GM12878 (cell line): ENCODE results near the gene NBR1. TPM values are rescaled to one million over a fixed set of nuclear protein-coding genes. Genes with fewer than 3 reads are reported as not detected.

Experiments used
- ATF7 ChIP-seq: fragments of 450-650 bp; IDR thresholded peaks from 2 replicates; pipeline ENCODE4 v1.6.1; 2016; ENCODE audit warnings: low read depth, mild to moderate bottlenecking
- BHLHE40 ChIP-seq, 2 experiments: fragments of 450-650 bp in 1 of 2; IDR thresholded peaks; 2 replicates each; pipeline ENCODE4 v1.6.1; 2011 to 2017; ENCODE audit warnings: low read depth in 2 of 2, borderline replicate concordance in 1 of 2, improper control_type of control experiment in 1 of 2, low read length in 1 of 2, mild to moderate bottlenecking in 1 of 2
- CBFB ChIP-seq: IDR thresholded peaks from 2 replicates; pipeline ENCODE4 v1.6.1; 2016; ENCODE audit warnings: antibody characterized with exemption, low read depth
- CHD1 ChIP-seq: IDR thresholded peaks from 2 replicates; pipeline ENCODE4 v1.6.1; 2012; ENCODE audit warnings: low read depth, low read length, improper control_type of control experiment
- EP300 ChIP-seq, 2 experiments: fragments of 150-350 bp in 1 of 2; IDR thresholded peaks; 2 replicates each; pipeline ENCODE4 v1.6.1; 2011 to 2012; ENCODE audit warnings: low read depth in 2 of 2, low read length in 2 of 2, borderline replicate concordance in 1 of 2, improper control_type of control experiment in 1 of 2, inconsistent platforms in 1 of 2; ENCODE audit not compliant: control insufficient read depth in 1 of 2
- JUND ChIP-seq: IDR thresholded peaks from 2 replicates; pipeline ENCODE4 v1.6.1; 2012; ENCODE audit warnings: low read depth, mild to moderate bottlenecking, low read length, improper control_type of control experiment, moderate library complexity
- KAT2A ChIP-seq: conservative IDR thresholded peaks from 2 replicates; pipeline ENCODE4 v1.6.1; 2011; ENCODE audit warnings: low read depth, low read length; ENCODE audit not compliant: control insufficient read depth
- MTA2 ChIP-seq: fragments of 450-650 bp; IDR thresholded peaks from 2 replicates; pipeline ENCODE4 v1.6.1; 2016; ENCODE audit warnings: low read depth, mild to moderate bottlenecking, moderate library complexity
- NFYA ChIP-seq: IDR thresholded peaks from 2 replicates; pipeline ENCODE4 v1.6.1; 2011; ENCODE audit warnings: low read depth, mild to moderate bottlenecking, low read length, improper control_type of control experiment, borderline replicate concordance
- NRF1 ChIP-seq: conservative IDR thresholded peaks from 2 replicates; pipeline ENCODE4 v1.6.1; 2011; ENCODE audit warnings: mild to moderate bottlenecking, low read depth, low read length, improper control_type of control experiment
- PAX5 ChIP-seq: IDR thresholded peaks from 2 replicates; pipeline ENCODE4 v1.6.1; 2011; ENCODE audit warnings: low read depth, low read length, borderline replicate concordance
- RAD51 ChIP-seq: fragments of 450-650 bp; IDR thresholded peaks from 2 replicates; pipeline ENCODE4 v1.6.1; 2016; ENCODE audit warnings: moderate library complexity, mild to moderate bottlenecking, inconsistent platforms
- SIN3A ChIP-seq: IDR thresholded peaks from 2 replicates; pipeline ENCODE4 v1.6.1; 2012; ENCODE audit warnings: low read depth, low read length, improper control_type of control experiment
- SP1 ChIP-seq: IDR thresholded peaks from one replicate; pipeline ENCODE4 v1.6.1; 2011; ENCODE audit warnings: low read depth, low read length
- STAT1 ChIP-seq: fragments of 450-650 bp; conservative IDR thresholded peaks from 2 replicates; pipeline ENCODE4 v1.6.1; 2014; ENCODE audit warnings: antibody characterized with exemption, mild to moderate bottlenecking
- WRNIP1 ChIP-seq: IDR thresholded peaks from 2 replicates; pipeline ENCODE4 v1.6.1; 2011; ENCODE audit warnings: low read depth, low read length, improper control_type of control experiment, borderline replicate concordance
- ZNF207 ChIP-seq: fragments of 450-650 bp; IDR thresholded peaks from 2 replicates; pipeline ENCODE4 v1.6.1; 2014; ENCODE audit warnings: antibody characterized with exemption, mild to moderate bottlenecking, borderline replicate concordance
- ZSCAN29 ChIP-seq: fragments of 450-650 bp; IDR thresholded peaks from 2 replicates; pipeline ENCODE4 v1.6.1; 2017; ENCODE audit warnings: mild to moderate bottlenecking, moderate library complexity
- polyA plus RNA-seq, 11 experiments: library from polyadenylated mRNA; depleted of rRNA in 4 of 11; unstranded in 6 of 11; stranded (reverse) in 5 of 11; fragments of >200 nt; fragmentation: Nextera tagmentation in 4 of 11; fragmentation: Illumina TruSeq in 1 of 11; extraction: Ambion mirVana in 4 of 11; extraction: Trizol in 1 of 11; gene quantifications; 1 replicate in 1 of 11; 2 replicates in 10 of 11; pipeline versions ENCODE4 v1.2.1 to v1.2.3, GENCODE V29; 2011 to 2016; ENCODE audit warnings: inconsistent platforms in 2 of 11, missing spikeins in 2 of 11, low read depth in 1 of 11
- total RNA-seq, 4 experiments: library from RNA; depleted of rRNA in 3 of 4; stranded (reverse); fragments of >200 nt in 3 of 4; fragmentation: Illumina TruSeq in 1 of 4; extraction: Trizol in 1 of 4; gene quantifications; 2 replicates each; pipeline versions ENCODE4 v1.2.1 to v1.2.3, GENCODE V29; 2013 to 2021
- TF ChIP-seq, protein P1 (sequence below): fragments of 450-650 bp; formaldehyde crosslinking; IDR thresholded peaks from 2 replicates; pipeline ENCODE4 v1.4.0; 2020; ENCODE audit warnings: mild to moderate bottlenecking, moderate library complexity
- TF ChIP-seq, protein P2 (sequence below): fragments of 450-650 bp; IDR thresholded peaks from 2 replicates; pipeline ENCODE4 v1.6.1; 2017; ENCODE audit warnings: low read depth, mild to moderate bottlenecking, moderate library complexity
- TF ChIP-seq, protein P3 (sequence below): fragments of 450-650 bp; formaldehyde crosslinking; IDR thresholded peaks from 2 replicates; pipeline ENCODE4 v1.4.0; 2022; ENCODE audit warnings: mild to moderate bottlenecking, moderate library complexity

The NBR1 gene
- total and polyA plus RNA-seq, 10 of the 15 experiments (the other 5 are each of a cell fraction or from before 2014, with no cell fraction given), result 3.5 to 55.2 (median 28.2) TPM

DNA sequence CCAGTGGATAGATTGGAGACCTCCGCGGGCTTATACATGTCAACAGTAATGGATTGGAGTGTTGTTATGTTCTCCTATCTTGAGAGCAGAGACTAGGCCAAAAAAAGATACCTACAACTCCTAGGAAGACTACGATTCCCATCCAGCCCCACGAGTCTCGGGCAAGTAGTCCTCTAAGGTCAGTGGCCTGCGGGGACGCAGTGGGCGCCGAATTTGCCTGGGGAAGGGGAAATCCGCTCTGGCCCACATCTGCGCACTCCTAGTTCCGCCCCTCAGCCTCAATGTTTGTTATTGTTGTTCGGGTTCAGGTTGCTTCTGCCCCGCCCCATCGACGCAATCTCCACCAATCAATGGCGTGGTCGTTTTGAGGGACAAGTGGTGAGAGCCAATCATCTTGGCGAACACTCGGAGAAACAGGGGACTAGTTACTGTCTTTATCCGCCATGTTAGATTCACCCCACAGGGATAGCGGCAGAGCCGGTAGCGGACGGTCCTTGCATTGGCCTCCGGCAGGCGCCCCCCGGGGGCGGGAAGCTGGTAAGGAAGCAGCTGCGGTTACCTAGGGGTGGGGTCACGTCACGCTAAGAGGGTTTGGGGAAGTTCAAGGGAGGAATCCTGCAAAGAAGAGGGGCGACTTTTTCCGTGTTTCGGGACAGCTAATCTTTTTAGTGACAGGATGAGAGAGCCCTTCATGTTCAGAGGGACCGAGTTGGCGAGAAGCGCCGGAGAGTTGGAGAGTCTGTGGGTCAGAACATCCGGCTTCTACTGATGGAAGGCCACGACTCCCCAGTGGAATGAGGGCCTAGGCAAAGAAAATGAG is at the start of gene NBR1 (continued):
- TF ChIP-seq MTA2 (peak; percentile 33; the same call in 1 of the 2 replicates), SIN3A (peak; percentile 51; the same call in 1 of the 2 replicates), BHLHE40 (IDR thresholded peaks at IDR 0.05; ENCODE audit: borderline replicate concordance in 1 of 2, low read depth in 2 of 2, low read length in 1 of 2) (peak; percentile 24 to 26; a peak in 1 of 4 replicates), ATF7 (no peak; the same call in 1 of the 2 replicates), PAX5 (no peak; the same call in 1 of the 2 replicates), STAT1 (no peak), WRNIP1 (0 out of 2 replicates have a peak, but pooled peaks have one; percentile 48), KAT2A (no peak), NRF1 (peak; percentile 37; the same call in 1 of the 2 replicates), CBFB (peak; percentile 73; the same call in 1 of the 2 replicates), JUND (no peak), EP300 (IDR thresholded peaks at IDR 0.05; ENCODE audit: borderline replicate concordance in 1 of 2, control insufficient read depth in 1 of 2, low read depth in 2 of 2, low read length in 2 of 2) (no peak), ZNF207 (no peak), RAD51 (no peak), SP1 (peak; percentile 97), NFYA (peak; percentile 17; the same call in 1 of the 2 replicates), ZSCAN29 (no peak), CHD1 (no peak)
- TF ChIP-seq, protein P1, sequence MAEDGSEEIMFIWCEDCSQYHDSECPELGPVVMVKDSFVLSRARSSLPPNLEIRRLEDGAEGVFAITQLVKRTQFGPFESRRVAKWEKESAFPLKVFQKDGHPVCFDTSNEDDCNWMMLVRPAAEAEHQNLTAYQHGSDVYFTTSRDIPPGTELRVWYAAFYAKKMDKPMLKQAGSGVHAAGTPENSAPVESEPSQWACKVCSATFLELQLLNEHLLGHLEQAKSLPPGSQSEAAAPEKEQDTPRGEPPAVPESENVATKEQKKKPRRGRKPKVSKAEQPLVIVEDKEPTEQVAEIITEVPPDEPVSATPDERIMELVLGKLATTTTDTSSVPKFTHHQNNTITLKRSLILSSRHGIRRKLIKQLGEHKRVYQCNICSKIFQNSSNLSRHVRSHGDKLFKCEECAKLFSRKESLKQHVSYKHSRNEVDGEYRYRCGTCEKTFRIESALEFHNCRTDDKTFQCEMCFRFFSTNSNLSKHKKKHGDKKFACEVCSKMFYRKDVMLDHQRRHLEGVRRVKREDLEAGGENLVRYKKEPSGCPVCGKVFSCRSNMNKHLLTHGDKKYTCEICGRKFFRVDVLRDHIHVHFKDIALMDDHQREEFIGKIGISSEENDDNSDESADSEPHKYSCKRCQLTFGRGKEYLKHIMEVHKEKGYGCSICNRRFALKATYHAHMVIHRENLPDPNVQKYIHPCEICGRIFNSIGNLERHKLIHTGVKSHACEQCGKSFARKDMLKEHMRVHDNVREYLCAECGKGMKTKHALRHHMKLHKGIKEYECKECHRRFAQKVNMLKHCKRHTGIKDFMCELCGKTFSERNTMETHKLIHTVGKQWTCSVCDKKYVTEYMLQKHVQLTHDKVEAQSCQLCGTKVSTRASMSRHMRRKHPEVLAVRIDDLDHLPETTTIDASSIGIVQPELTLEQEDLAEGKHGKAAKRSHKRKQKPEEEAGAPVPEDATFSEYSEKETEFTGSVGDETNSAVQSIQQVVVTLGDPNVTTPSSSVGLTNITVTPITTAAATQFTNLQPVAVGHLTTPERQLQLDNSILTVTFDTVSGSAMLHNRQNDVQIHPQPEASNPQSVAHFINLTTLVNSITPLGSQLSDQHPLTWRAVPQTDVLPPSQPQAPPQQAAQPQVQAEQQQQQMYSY, result no peak
- TF ChIP-seq, protein P2, sequence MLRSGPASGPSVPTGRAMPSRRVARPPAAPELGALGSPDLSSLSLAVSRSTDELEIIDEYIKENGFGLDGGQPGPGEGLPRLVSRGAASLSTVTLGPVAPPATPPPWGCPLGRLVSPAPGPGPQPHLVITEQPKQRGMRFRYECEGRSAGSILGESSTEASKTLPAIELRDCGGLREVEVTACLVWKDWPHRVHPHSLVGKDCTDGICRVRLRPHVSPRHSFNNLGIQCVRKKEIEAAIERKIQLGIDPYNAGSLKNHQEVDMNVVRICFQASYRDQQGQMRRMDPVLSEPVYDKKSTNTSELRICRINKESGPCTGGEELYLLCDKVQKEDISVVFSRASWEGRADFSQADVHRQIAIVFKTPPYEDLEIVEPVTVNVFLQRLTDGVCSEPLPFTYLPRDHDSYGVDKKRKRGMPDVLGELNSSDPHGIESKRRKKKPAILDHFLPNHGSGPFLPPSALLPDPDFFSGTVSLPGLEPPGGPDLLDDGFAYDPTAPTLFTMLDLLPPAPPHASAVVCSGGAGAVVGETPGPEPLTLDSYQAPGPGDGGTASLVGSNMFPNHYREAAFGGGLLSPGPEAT, result peak; percentile 51
- TF ChIP-seq, protein P3, sequence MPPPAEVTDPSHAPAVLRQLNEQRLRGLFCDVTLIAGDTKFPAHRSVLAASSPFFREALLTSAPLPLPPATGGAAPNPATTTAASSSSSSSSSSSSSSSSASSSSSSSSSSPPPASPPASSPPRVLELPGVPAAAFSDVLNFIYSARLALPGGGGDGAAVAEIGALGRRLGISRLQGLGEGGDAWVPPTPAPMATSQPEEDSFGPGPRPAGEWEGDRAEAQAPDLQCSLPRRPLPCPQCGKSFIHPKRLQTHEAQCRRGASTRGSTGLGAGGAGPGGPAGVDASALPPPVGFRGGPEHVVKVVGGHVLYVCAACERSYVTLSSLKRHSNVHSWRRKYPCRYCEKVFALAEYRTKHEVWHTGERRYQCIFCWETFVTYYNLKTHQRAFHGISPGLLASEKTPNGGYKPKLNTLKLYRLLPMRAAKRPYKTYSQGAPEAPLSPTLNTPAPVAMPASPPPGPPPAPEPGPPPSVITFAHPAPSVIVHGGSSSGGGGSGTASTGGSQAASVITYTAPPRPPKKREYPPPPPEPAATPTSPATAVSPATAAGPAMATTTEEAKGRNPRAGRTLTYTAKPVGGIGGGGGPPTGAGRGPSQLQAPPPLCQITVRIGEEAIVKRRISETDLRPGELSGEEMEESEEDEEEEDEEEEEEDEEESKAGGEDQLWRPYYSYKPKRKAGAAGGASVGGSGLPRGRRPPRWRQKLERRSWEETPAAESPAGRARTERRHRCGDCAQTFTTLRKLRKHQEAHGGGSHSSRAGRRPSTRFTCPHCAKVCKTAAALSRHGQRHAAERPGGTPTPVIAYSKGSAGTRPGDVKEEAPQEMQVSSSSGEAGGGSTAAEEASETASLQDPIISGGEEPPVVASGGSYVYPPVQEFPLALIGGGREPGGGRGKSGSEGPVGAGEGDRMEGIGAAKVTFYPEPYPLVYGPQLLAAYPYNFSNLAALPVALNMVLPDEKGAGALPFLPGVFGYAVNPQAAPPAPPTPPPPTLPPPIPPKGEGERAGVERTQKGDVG, result no peak
